VCaP (cell line): ENCODE measurements around the gene NDST4.

ENCODE experiments used
- H3K27ac ChIP-seq: fragments of 450-650 bp; 2 replicates; pipeline ENCODE4 v1.5.1; 2017
- CTCF ChIP-seq: fragments of 450-650 bp; conservative IDR thresholded peaks from 2 replicates; pipeline ENCODE4 v1.5.1; 2017; ENCODE audit warnings: mild to moderate bottlenecking, moderate library complexity

The NDST4 gene

GRCh38 chr4:115113506-115114106 lies at the start of gene NDST4:
TSS of gene NDST4 (minus strand) at chr4:115113620. CDS start at chr4:115077036, 36,584 bp downstream.
- peak within 1 kb of the TSS; percentile 25; the same call in 1 of the 2 replicates for H3K27ac ChIP-seq
- TF ChIP-seq CTCF, result no peak

GRCh38 chr4:115159141-115159540 lies 45.7 kb upstream of the NDST4 start:
- no peak for TF ChIP-seq CTCF
- H3K27ac ChIP-seq, result no peak overlapping the region

- TF ChIP-seq CTCF, result no peak
Observed at GRCh38 chr4:115158296-115158695, 44.9 kb upstream of the NDST4 start.

GRCh38 chr4:115154826-115155225 lies 41.4 kb upstream of the NDST4 start:
- no peak overlapping the region for H3K27ac ChIP-seq
- TF ChIP-seq CTCF, result peak; percentile 71

More at GRCh38 chr4:115158296-115158695, 44.9 kb upstream of the NDST4 start:
- no peak overlapping the region for H3K27ac ChIP-seq

GRCh38 chr4:115152965-115153364 lies 39.5 kb upstream of the NDST4 start:
- TF ChIP-seq CTCF, result no peak
- H3K27ac ChIP-seq, result no peak overlapping the region

GRCh38 chr4:115152081-115152480 lies 38.7 kb upstream of the NDST4 start:
- TF ChIP-seq CTCF, result no peak
- H3K27ac ChIP-seq, result no peak overlapping the region

GRCh38 chr4:115149106-115149505 lies 35.7 kb upstream of the NDST4 start:
- no peak for TF ChIP-seq CTCF
- no peak overlapping the region for H3K27ac ChIP-seq
